Pancreas (tissue), 10 donors: Measurements from ENCODE around the gene TMEM252. TPM values are rescaled to one million over a fixed set of nuclear protein-coding genes. Genes with fewer than 3 reads are reported as not detected.

Experiments
- ATAC-seq, 4 donors: fragments of 200-7000 bp; cut with Tn5 transposase; one replicate each; pipeline versions ENCODE4 v1.8.0 to v1.9.1; 2020; ENCODE audit warnings: mild to moderate bottlenecking in 4 of 4, moderate library complexity in 4 of 4
- DNase-seq, 6 donors: peaks; one replicate each; pipeline ENCODE4 v3.0.0-alpha.2; 2020
- FAIRE-seq: peaks from 2 replicates; lab custom pipeline; 2012; peaks lifted over from hg19 to GRCh38; lab: Jason Lieb, UNC
- H3K27ac ChIP-seq, 4 donors: fragments of 200-600 bp; sonication (generic); 1 replicate in 3 of 4; 2 replicates in 1 of 4; pipeline versions ENCODE4 v1.5.0 to v1.8.0; 2020
- H3K27me3 ChIP-seq, 4 donors: fragments of 200-600 bp; one replicate each; pipeline ENCODE4 v1.8.0; 2021
- H3K36me3 ChIP-seq, 3 donors: fragments of 200-600 bp; sonication (generic) in 1 of 3; one replicate each; pipeline versions ENCODE4 v1.5.0 to v1.8.0; 2020 to 2021
- H3K4me1 ChIP-seq, 3 donors: fragments of 200-600 bp; one replicate each; pipeline ENCODE4 v1.8.0; 2021
- H3K4me3 ChIP-seq, 4 donors: fragments of 200-600 bp; sonication (generic) in 2 of 4; one replicate each; pipeline versions ENCODE4 v1.5.0 to v1.8.0; 2020 to 2021
- H3K9me3 ChIP-seq, 4 donors: fragments of 200-600 bp; one replicate each; pipeline ENCODE4 v1.8.0; 2021
- CTCF ChIP-seq, 4 donors: fragments of 200-600 bp; sonication (generic) in 3 of 4; IDR thresholded peaks; one replicate each; pipeline versions ENCODE4 v1.5.0 to v1.8.0; 2021; ENCODE audit warnings: antibody characterized with exemption in 4 of 4
- WGBS, 2 donors: extraction: QIAGEN DNeasy Blood & Tissue Kit; methylation state at CpG; one replicate each; pipeline ENCODE4 v1.1.7; 2013; 5-methylcytosine and 5-hydroxymethylcytosine counted together
- intact Hi-C, 3 donors: fragments of 100-400 bp; cut with DNase I; formaldehyde crosslinking; loops; one replicate each; pipeline versions ENCODE4 v1.11.1 to v1.14.2; 2022
- polyA plus RNA-seq, 2 donors: library from polyadenylated mRNA; stranded (reverse); fragments of 200-250 nt; gene quantifications; one replicate each; pipeline ENCODE4 v1.2.3, GENCODE V29; 2013
- total RNA-seq, 6 donors: library from RNA; stranded (reverse); fragmentation: NEBNext Ultra II Directional in 4 of 6; extraction: Animal tissue kit (Norgen Biotek cat#: 25700) in 4 of 6; gene quantifications; one replicate each; pipeline versions ENCODE4 v1.2.1 to v1.2.4, GENCODE V29; 2021 to 2023
- donor health status: healthy with polysubstance abuse.
- donor health status: DM: no; HTN: no; CAD: no; lungs with moderate emphysema.
- donor health status: DM: no; HTN: no; CAD: no.
- donor health status: control.
- donor health status: control.
- donor health status: Bipolar disorder and iron deficiency.
- donor health status: DM: yes; HTN: yes; CAD: no.
- donor health status: DM: no; HTN: no; CAD: no.
- donor health status: DM: no; HTN: no; CAD: no.
- donor health status: DM: yes; HTN: yes; CAD: no.

TMEM252 gene
- total and polyA plus RNA-seq, 8 donors, result not detected

GRCh38 chr9:68509689-68510088 lies 31.0 kb downstream of the TMEM252 start:
- FAIRE-seq (no peak), DNase-seq (no peak), ATAC-seq (no peak)
- Histone ChIP-seq H3K27me3 (no peaks in the 10 kb centered on the region), H3K9me3 (no peaks in the 10 kb centered on the region), H3K27ac (no peak overlapping the region), H3K36me3 (no peaks in the 10 kb centered on the region), H3K4me1 (no peaks in the 10 kb centered on the region), H3K4me3 (no peak overlapping the region)
- intact Hi-C loops, result no loop called here
- no peak for TF ChIP-seq CTCF (IDR thresholded peaks at IDR 0.05)

DNA sequence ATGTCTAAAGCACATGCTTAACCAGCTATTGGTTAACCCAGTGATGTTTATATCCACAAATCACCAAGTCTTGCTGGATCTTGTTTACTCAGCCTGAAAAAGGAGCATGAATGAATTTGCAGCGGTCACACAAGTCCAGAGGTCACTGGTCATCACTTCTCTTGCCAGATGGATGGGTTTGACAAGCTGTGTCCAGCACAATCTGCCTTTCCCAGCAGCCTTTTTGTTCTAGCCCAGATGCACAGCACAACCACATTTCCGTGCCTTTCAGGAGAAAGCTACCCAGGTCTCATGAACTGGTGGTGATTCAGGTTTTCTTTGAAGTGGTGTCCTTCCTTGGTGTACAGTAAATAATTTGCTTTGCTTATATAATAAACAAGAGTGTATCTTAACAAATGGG lies 32.1 kb downstream of the TMEM252 start:
- Histone ChIP-seq H3K4me3 (no peak overlapping the region), H3K36me3 (no peaks in the 10 kb centered on the region), H3K27ac (no peak overlapping the region), H3K4me1 (no peaks in the 10 kb centered on the region), H3K27me3 (no peaks in the 10 kb centered on the region), H3K9me3 (no peaks in the 10 kb centered on the region)
- 59 to 69% methylated on average over 2 of the region's 2 CpGs for WGBS, 2 donors
- intact Hi-C loops, result no loop called here
- ATAC-seq (no peak), DNase-seq (no peak), FAIRE-seq (no peak)
- TF ChIP-seq CTCF (IDR thresholded peaks at IDR 0.05), result no peak

DNA sequence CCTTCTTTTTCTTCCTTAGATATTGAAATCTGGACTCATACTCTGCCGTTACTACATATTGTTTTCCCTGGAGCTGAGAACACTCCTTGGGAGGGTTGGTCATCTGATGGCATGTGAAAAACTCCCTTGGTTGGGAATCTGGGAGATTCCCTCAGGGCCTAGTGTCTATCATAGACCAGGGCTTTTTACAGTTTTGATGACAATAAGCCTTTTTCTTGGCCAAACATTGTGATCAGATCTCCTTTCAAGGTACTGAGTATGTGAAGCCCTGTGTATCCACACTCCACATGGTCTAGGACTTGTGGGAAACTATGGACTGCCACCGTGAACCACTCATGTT lies 32.9 kb downstream of the TMEM252 start:
- 46 to 47% methylated on average over 2 of the region's 2 CpGs for WGBS, 2 donors
- peak in 1 of 4 donors; percentile 30 for ATAC-seq
- H3K27me3 ChIP-seq, result no peaks in the 10 kb centered on the region
- H3K4me3 ChIP-seq, result no peak overlapping the region
- no peak overlapping the region for H3K27ac ChIP-seq
- peak in 1 of 4 donors; percentile 2 for TF ChIP-seq CTCF (IDR thresholded peaks at IDR 0.05)
- H3K36me3 ChIP-seq, result no peaks in the 10 kb centered on the region
- H3K9me3 ChIP-seq, result no peaks in the 10 kb centered on the region
- H3K4me1 ChIP-seq, result no peaks in the 10 kb centered on the region
- no peak for DNase-seq
- intact Hi-C loops, result no loop called here
- FAIRE-seq, result no peak

DNA sequence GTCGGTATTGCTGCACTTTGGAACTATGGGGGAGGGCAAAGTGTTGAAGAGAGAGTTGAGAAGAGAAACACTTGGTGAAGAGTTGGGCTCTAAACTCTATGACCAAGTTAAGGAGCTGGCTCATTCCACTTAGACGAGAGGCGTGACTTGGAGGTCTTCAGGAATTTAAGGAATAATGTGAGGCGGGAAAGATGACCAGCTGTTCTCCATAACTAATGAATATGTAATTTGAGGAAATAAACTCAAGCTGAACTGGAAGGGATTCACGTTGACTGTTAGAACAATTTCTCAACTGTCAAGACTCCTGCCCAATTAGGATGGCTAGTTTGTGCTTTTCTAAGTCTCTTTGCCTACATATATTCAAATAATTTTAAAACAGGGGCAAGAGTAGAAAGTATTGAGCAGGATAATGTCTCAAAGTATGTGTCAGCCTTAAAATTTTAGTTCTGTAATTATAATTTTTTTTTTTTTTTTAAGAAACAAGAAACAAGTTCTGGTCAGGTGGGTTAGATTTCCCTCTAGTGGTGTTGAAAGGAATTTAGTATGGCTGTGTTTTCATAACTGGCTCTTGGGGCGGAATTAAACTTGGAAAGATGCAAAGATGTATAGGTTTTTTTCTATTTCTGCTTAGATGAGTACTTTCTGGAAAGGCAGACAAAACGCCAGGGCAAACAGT lies 33.4 kb downstream of the TMEM252 start:
- no peak overlapping the region for H3K4me3 ChIP-seq
- no peaks in the 10 kb centered on the region for H3K36me3 ChIP-seq
- DNase-seq (no peak), ATAC-seq (peak in 3 of 4 donors; percentile 39 to 66 (median 60)), FAIRE-seq (peak; percentile 86)
- peak; percentile 20 to 68 (median 50) for TF ChIP-seq CTCF (IDR thresholded peaks at IDR 0.05)
- no peaks in the 10 kb centered on the region for H3K4me1 ChIP-seq
- intact Hi-C loops, result no loop called here
- no peak overlapping the region for H3K27ac ChIP-seq
- H3K9me3 ChIP-seq, result no peaks in the 10 kb centered on the region
- 47 to 55% methylated on average over 7 of the region's 7 CpGs for WGBS, 2 donors
- no peaks in the 10 kb centered on the region for H3K27me3 ChIP-seq

GRCh38 chr9:68506551-68506950 lies 34.1 kb downstream of the TMEM252 start:
- Histone ChIP-seq H3K27ac (no peak overlapping the region), H3K27me3 (no peaks in the 10 kb centered on the region), H3K9me3 (no peaks in the 10 kb centered on the region), H3K36me3 (no peaks in the 10 kb centered on the region), H3K4me1 (no peaks in the 10 kb centered on the region), H3K4me3 (no peak overlapping the region)
- WGBS, 2 donors, result 89 to 97% methylated on average over 1 of the region's 1 CpG
- intact Hi-C loops, result no loop called here
- ATAC-seq, result no peak
- no peak for TF ChIP-seq CTCF (IDR thresholded peaks at IDR 0.05)
- no peak for DNase-seq
- FAIRE-seq, result no peak
